ENCODE measurements around the gene RAB1A.

The RAB1A gene

DNA sequence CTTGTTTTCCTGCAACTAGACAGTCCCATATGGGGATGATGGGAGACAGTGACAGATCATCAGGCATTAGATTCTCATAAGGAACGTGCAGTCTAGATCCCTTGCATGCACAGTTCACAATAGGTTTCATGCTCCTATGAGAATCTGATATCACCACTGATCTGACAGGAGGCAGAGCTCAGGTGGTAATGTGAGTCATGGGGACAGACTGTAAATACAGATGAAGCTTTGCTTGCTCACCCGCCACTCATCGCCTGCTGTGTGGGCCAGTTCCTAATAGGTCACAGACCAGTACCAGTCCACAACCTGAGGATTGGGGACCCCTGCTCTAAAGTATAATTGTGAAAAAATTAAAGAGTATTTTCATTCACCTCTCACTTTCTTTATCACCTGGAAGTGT is 23.6 kb upstream of the RAB1A start:
- TF ChIP-seq, protein P1, sequence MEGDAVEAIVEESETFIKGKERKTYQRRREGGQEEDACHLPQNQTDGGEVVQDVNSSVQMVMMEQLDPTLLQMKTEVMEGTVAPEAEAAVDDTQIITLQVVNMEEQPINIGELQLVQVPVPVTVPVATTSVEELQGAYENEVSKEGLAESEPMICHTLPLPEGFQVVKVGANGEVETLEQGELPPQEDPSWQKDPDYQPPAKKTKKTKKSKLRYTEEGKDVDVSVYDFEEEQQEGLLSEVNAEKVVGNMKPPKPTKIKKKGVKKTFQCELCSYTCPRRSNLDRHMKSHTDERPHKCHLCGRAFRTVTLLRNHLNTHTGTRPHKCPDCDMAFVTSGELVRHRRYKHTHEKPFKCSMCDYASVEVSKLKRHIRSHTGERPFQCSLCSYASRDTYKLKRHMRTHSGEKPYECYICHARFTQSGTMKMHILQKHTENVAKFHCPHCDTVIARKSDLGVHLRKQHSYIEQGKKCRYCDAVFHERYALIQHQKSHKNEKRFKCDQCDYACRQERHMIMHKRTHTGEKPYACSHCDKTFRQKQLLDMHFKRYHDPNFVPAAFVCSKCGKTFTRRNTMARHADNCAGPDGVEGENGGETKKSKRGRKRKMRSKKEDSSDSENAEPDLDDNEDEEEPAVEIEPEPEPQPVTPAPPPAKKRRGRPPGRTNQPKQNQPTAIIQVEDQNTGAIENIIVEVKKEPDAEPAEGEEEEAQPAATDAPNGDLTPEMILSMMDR (IDR thresholded peaks at IDR 0.05; ENCODE audit: insufficient read depth, missing control alignments), result no peak
- FAIRE-seq (no peak), DNase-seq (ENCODE audit: insufficient read length, low spot score) (no peak)

DNA sequence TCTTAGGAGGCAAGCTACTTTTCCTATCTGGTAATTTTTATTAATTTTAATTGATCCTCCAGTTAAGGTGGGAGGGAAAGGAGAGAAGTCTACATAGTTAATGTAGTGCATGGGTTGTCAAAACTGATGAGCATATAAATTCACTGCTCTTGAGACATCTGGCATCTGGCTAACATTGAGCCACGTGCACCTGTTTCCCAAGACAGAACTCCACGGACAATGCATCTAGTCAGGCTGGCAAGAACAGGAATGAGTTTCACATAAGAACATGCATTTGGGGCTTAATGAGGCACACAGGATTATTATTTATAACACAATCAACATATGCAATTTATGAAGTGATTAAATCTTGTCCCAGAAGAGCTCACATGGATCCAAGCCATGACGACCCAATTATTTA is 16.2 kb upstream of the RAB1A start:
- no peak for DNase-seq (ENCODE audit: insufficient read length, low spot score)
- no peak for FAIRE-seq
- TF ChIP-seq, protein P1 (IDR thresholded peaks at IDR 0.05; ENCODE audit: insufficient read depth, missing control alignments), result no peak

DNA sequence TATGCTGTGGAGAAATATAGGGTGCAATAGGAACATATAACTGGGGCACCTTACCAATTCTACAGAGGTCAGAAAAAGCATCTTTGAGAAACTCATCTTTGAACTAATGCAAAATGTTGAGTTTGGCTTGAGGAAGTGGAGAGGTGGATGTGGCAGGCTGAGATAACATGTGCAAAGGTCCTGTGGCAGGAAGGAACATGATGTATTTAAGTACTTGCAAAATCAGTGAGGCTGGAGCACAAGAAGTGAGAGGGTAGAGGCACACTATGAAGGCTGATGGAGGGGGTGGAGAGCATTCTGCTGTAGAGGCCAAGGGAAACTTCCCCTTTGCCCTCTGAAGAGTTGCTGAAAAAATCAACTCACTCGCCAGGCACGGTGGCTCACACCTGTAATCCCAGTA is 14.7 kb upstream of the RAB1A start:
- FAIRE-seq, result no peak
- TF ChIP-seq, protein P1 (IDR thresholded peaks at IDR 0.05; ENCODE audit: insufficient read depth, missing control alignments), result no peak
- DNase-seq (ENCODE audit: insufficient read length, low spot score), result no peak

DNA sequence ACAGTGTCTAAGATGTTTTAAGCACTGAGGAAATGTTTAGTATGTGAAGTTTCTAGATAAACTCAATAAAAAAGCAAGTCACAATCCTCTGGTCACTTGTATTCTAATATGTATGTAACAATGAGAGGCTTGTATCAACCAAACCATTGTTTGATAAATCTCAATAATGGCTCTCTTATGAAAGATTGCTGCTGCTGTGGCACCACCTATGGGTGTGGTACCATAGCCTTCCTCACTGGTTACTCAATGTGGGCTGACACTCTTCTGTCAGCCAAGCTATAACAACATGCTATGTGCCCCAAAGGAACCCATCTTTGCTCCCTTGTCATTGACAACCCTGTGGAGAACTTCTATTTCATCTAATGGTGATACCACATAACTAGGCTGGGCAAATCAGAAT is 12.6 kb upstream of the RAB1A start:
- TF ChIP-seq, protein P1 (IDR thresholded peaks at IDR 0.05; ENCODE audit: insufficient read depth, missing control alignments), result peak; percentile 33
- DNase-seq (ENCODE audit: insufficient read length, low spot score), result no peak
- no peak for FAIRE-seq

DNA sequence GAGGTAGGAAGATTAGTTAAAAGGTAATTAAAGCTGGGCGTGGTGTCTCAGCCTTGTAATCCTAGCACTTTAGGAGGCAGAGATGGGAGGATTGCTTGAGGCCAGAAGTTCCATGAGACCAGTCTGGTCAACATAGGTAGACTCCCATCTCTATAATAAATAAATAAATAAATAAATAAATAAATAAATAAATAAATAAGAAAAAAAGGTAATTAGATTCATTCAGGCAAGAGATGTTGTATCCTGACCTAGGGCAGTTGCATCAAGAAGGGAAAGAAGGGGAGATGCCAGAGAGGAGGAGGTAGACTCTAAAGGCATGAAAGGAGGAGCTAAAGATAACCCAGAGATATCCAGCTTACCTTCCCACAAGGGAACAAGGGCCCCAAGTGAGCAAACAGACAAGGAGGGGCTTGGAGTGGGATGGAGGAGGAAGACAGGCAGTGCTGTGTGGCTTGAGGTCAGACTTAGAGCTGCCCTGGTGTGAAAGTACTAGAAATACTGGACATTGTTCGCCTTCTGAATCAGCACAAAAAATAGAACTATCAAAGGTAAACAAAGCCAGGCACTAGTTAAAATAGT is 7.4 kb upstream of the RAB1A start:
- FAIRE-seq (no peak), DNase-seq (ENCODE audit: insufficient read length, low spot score) (no peak)
- TF ChIP-seq, protein P1 (IDR thresholded peaks at IDR 0.05; ENCODE audit: insufficient read depth, missing control alignments), result no peak

DNA sequence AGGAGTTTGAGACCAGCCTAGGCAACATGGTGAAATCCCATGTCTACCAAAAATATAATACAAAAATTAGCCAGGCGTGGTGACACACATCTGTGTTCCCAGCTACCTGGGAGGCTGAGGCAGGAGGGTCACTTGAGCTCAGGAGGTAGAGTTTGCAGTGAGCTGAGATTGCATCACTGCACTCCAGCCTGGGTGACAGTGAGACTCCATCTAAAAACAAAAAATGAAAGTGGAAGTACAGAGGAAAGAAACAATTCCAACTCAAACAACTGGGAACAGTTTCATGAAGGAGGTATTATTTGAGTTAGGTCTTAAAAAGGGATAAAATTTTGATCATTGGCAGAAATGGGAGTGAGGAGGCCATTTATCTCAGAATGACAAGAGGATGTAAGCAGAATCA is 6.3 kb upstream of the RAB1A start:
- DNase-seq (ENCODE audit: insufficient read length, low spot score) (no peak), FAIRE-seq (no peak)
- TF ChIP-seq, protein P1 (IDR thresholded peaks at IDR 0.05; ENCODE audit: insufficient read depth, missing control alignments), result no peak

DNA sequence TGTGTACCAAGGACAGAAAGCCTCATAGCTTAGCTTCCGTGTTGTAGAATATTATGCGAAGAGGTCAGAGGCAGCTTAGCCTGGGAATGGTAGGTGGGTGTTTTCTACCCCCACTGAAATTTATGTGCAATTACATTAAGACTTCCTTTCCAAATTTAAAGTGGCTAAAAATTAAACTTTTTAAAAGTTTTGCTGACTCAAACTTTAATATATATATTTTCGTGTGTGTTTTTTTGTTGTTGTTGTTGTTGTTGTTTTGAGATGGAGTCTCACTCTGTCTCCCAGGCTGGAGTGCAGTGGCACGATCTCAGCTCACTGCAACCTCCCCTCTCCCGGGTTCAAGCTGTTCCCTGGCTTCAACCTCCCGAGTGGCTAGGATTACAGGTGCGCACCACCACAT is 4.3 kb upstream of the RAB1A start:
- TF ChIP-seq, protein P1 (IDR thresholded peaks at IDR 0.05; ENCODE audit: insufficient read depth, missing control alignments), result no peak
- FAIRE-seq, result no peak
- DNase-seq (ENCODE audit: insufficient read length, low spot score), result no peak
